Hematopoietic multipotent progenitor cell treated with erythropoietin and hydrocortisone succinate and interleukin-3 and kit ligand, for 4 days (in vitro differentiated cells): ENCODE results near the gene AKAP8L.
"Not testable (repeated sequence)": the region's sequence is repeated elsewhere in the genome, so short reads cannot be mapped to it uniquely, and the experiment has no call there.

ENCODE experiments used
- DNase-seq: peaks from one replicate; pipeline ENCODE4 v3.0.0-alpha.2; 2015

Gene AKAP8L

GRCh38 chr19:15378534-15379082 is 40.2 kb downstream of the AKAP8L start:
- peak; percentile 81 for DNase-seq

- no peak for DNase-seq
These were observed 43.9 kb downstream of the AKAP8L start for GRCh38 chr19:15374796-15375440.

GRCh38 chr19:15374105-15374651 is 44.6 kb downstream of the AKAP8L start:
- DNase-seq = no peak

GRCh38 chr19:15373644-15374043 is 45.1 kb downstream of the AKAP8L start:
- no peak for DNase-seq

GRCh38 chr19:15372891-15373301 is 45.9 kb downstream of the AKAP8L start:
- DNase-seq = no peak

- no peak for DNase-seq
These were observed 46.3 kb downstream of the AKAP8L start for GRCh38 chr19:15372470-15372869.

- no peak for DNase-seq
These were observed 46.9 kb downstream of the AKAP8L start for GRCh38 chr19:15371786-15372380.

GRCh38 chr19:15371119-15371518 is 47.7 kb downstream of the AKAP8L start:
- no peak for DNase-seq

- DNase-seq = no peak
These were observed 49.2 kb downstream of the AKAP8L start for GRCh38 chr19:15369594-15369891.

GRCh38 chr19:15368798-15369593 is 49.8 kb downstream of the AKAP8L start:
- DNase-seq = no peak

GRCh38 chr19:15368051-15368632 is 50.6 kb downstream of the AKAP8L start:
- no peak for DNase-seq

GRCh38 chr19:15367439-15367838 is 51.3 kb downstream of the AKAP8L start:
- no peak for DNase-seq

GRCh38 chr19:15365264-15365663 is 53.5 kb downstream of the AKAP8L start:
- peak; percentile 26 for DNase-seq

GRCh38 chr19:15363791-15364190 is 55.0 kb downstream of the AKAP8L start:
- peak; percentile 64 for DNase-seq

- DNase-seq = not testable (repeated sequence)
These were observed 55.7 kb downstream of the AKAP8L start for GRCh38 chr19:15363048-15363447.

GRCh38 chr19:15360015-15360414 is 58.8 kb downstream of the AKAP8L start:
- not testable (repeated sequence) for DNase-seq

GRCh38 chr19:15358918-15359317 is 59.9 kb downstream of the AKAP8L start:
- DNase-seq = no peak

- DNase-seq = no peak
These were observed 60.9 kb downstream of the AKAP8L start for GRCh38 chr19:15357906-15358305.

GRCh38 chr19:15354566-15355296 is 64.1 kb downstream of the AKAP8L start:
- DNase-seq = no peak

GRCh38 chr19:15353908-15354307 is 64.9 kb downstream of the AKAP8L start:
- no peak for DNase-seq

GRCh38 chr19:15352535-15352934 is 66.3 kb downstream of the AKAP8L start:
- DNase-seq = not testable (repeated sequence)

GRCh38 chr19:15341328-15341727 is 77.5 kb downstream of the AKAP8L start:
- DNase-seq = not testable (repeated sequence)
